K562 (cell line): Measurements from ENCODE around the gene LY6G6C. TPM values are rescaled to one million over a fixed set of nuclear protein-coding genes. Genes with fewer than 3 reads are reported as not detected.
A peak's percentile ranks its signal among the peaks of the same experiment; 100 is the strongest.

Experiments used
- ARID2 ChIP-seq: fragments of 450-650 bp; IDR thresholded peaks from 2 replicates; pipeline ENCODE4 v1.6.1; 2017; ENCODE audit warnings: antibody characterized with exemption, mild to moderate bottlenecking
- BACH1 ChIP-seq: fragments of 200-800 bp; sonication (Bioruptor generic); IDR thresholded peaks from 2 replicates; pipeline ENCODE4 v1.6.1; 2016; ENCODE audit warnings: missing genetic modification characterization, missing compliant biosample characterization
- E2F3 ChIP-seq: fragments of 250-450 bp; sonication (Bioruptor Pico); IDR thresholded peaks from 2 replicates; pipeline ENCODE4 v1.4.0; 2020; ENCODE audit warnings: mild to moderate bottlenecking
- EHMT2 ChIP-seq: fragments of 450-650 bp; IDR thresholded peaks from 2 replicates; pipeline ENCODE4 v1.6.1; 2018; ENCODE audit warnings: antibody characterized with exemption
- GATAD2B ChIP-seq: fragments of 450-650 bp; IDR thresholded peaks from 2 replicates; pipeline ENCODE4 v1.6.1; 2017; ENCODE audit warnings: mild to moderate bottlenecking, borderline replicate concordance
- IFI16 ChIP-seq: fragments of 250-450 bp; sonication (Bioruptor Pico); IDR thresholded peaks from 2 replicates; pipeline ENCODE4 v2.1.2; 2022; ENCODE audit warnings: mild to moderate bottlenecking, inconsistent platforms
- IRF2 ChIP-seq: sonication (generic); formaldehyde crosslinking; IDR thresholded peaks from 2 replicates; pipeline ENCODE4 v1.8.1; 2022; ENCODE audit warnings: mild to moderate bottlenecking, missing genetic modification reagents
- KDM1A ChIP-seq, 2 experiments: fragments of 450-650 bp; IDR thresholded peaks; 2 replicates each; pipeline ENCODE4 v1.6.1; 2016; ENCODE audit warnings: mild to moderate bottlenecking in 2 of 2
- NBN ChIP-seq: fragments of 450-650 bp; IDR thresholded peaks from 2 replicates; pipeline ENCODE4 v1.6.1; 2016; ENCODE audit warnings: low read depth, mild to moderate bottlenecking
- PPARD ChIP-seq: fragments of 250-450 bp; sonication (Bioruptor Pico); IDR thresholded peaks from 2 replicates; pipeline ENCODE4 v1.8.0; 2022; ENCODE audit warnings: inconsistent platforms, mild to moderate bottlenecking, moderate library complexity
- RBM14 ChIP-seq: fragments of 200-400 bp; formaldehyde crosslinking; IDR thresholded peaks from 2 replicates; pipeline ENCODE4 v1.6.1; 2018; ENCODE audit warnings: low read depth, mild to moderate bottlenecking, low read length, moderate library complexity, borderline replicate concordance; ENCODE audit not compliant: insufficient read depth
- STAT5B ChIP-seq: fragments of 250-450 bp; sonication (Bioruptor Pico); IDR thresholded peaks from 2 replicates; pipeline ENCODE4 v1.8.0; 2021; ENCODE audit warnings: mild to moderate bottlenecking, inconsistent platforms
- ZBTB17 ChIP-seq: fragments of 450-650 bp; formaldehyde crosslinking; IDR thresholded peaks from 2 replicates; pipeline ENCODE4 v1.4.0; 2020; ENCODE audit warnings: mild to moderate bottlenecking
- ZNF165 ChIP-seq: fragments of 250-450 bp; sonication (Bioruptor Pico); IDR thresholded peaks from 2 replicates; pipeline ENCODE4 v1.4.0; 2020; ENCODE audit warnings: borderline replicate concordance
- ZSCAN32 ChIP-seq: fragments of 450-650 bp; formaldehyde crosslinking; IDR thresholded peaks from 2 replicates; pipeline ENCODE4 v1.4.0; 2020; ENCODE audit warnings: mild to moderate bottlenecking, moderate library complexity
- ZZZ3 ChIP-seq: fragments of 450-650 bp; IDR thresholded peaks from 2 replicates; pipeline ENCODE4 v1.6.1; 2016; ENCODE audit warnings: antibody characterized with exemption, mild to moderate bottlenecking, moderate library complexity
- polyA plus RNA-seq, 8 experiments: library from polyadenylated mRNA; depleted of rRNA in 4 of 8; stranded (reverse) in 5 of 8; unstranded in 3 of 8; fragments of >200 nt; fragmentation: Nextera tagmentation in 2 of 8; fragmentation: Illumina TruSeq in 1 of 8; extraction: Ambion mirVana in 2 of 8; extraction: Trizol in 1 of 8; gene quantifications; 2 replicates each; pipeline versions ENCODE4 v1.2.1 to v1.2.3, GENCODE V29; 2011 to 2014; ENCODE audit warnings: inconsistent platforms in 1 of 8, missing spikeins in 1 of 8
- total RNA-seq, 7 experiments: library from RNA; depleted of rRNA in 6 of 7; stranded (reverse); fragments of >200 nt in 6 of 7; fragmentation: Illumina TruSeq in 2 of 7; extraction: Trizol in 2 of 7; gene quantifications; 2 replicates each; pipeline versions ENCODE4 v1.2.1 to v1.2.3, GENCODE V29; 2011 to 2021; ENCODE audit warnings: low replicate concordance in 1 of 7
- TF ChIP-seq, protein P1 (sequence below): sonication (generic); formaldehyde crosslinking; IDR thresholded peaks from 2 replicates; pipeline ENCODE4 v1.8.0; 2023; ENCODE audit warnings: missing genetic modification reagents, mild to moderate bottlenecking, borderline replicate concordance
- TF ChIP-seq, protein P2 (sequence below): fragments of 450-650 bp; IDR thresholded peaks from 2 replicates; pipeline ENCODE4 v1.6.1; 2018; ENCODE audit warnings: mild to moderate bottlenecking, low read depth; ENCODE audit not compliant: partially characterized antibody
- TF ChIP-seq, protein P3 (sequence below): fragments of 250-450 bp; sonication (Bioruptor Pico); IDR thresholded peaks from 2 replicates; pipeline ENCODE4 v1.5.0; 2021
- TF ChIP-seq, protein P4 (sequence below): fragments of 250-450 bp; sonication (Bioruptor Pico); IDR thresholded peaks from 2 replicates; pipeline ENCODE4 v1.9.0; 2021; ENCODE audit warnings: mild to moderate bottlenecking

LY6G6C gene
- total and polyA plus RNA-seq, 9 of the 15 experiments (the other 6 are each of a cell fraction or from before 2014, with no cell fraction given) = 0.06 to 0.20 TPM; not detected in 7

DNA sequence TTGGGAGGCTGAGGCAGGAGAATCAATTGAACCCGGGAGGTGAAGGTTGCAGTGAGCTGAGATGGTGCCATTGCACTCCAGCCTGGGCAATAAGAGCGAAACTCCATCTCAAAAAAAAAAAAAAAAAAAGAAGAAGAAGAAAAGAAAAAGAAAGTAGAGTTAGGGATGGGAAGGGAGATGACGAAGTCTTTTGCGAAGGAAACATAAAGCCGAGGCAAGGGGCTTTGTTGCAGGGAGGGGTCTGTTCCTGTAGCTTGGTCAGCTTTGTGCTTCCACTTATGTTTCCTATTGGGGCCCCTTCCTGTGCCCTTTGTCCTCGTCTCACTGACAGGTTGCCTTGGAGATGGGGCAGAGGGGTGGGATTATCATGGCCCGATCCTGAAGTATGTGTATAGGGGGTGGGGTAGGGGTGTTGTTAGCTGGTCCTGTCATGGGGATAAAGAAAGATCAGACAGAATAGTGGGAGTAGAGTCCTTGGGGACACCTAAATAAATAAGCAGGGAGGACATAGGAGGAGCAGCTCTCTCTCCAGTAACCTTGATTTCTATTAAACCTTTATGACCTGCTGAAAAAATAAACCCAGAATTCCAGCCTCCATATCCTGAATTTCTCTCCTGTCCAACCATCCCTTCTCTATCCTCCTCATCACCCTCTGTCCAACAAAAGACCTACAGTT lies 15.9 kb upstream of the LY6G6C start (continued):
- TF ChIP-seq, protein P1, sequence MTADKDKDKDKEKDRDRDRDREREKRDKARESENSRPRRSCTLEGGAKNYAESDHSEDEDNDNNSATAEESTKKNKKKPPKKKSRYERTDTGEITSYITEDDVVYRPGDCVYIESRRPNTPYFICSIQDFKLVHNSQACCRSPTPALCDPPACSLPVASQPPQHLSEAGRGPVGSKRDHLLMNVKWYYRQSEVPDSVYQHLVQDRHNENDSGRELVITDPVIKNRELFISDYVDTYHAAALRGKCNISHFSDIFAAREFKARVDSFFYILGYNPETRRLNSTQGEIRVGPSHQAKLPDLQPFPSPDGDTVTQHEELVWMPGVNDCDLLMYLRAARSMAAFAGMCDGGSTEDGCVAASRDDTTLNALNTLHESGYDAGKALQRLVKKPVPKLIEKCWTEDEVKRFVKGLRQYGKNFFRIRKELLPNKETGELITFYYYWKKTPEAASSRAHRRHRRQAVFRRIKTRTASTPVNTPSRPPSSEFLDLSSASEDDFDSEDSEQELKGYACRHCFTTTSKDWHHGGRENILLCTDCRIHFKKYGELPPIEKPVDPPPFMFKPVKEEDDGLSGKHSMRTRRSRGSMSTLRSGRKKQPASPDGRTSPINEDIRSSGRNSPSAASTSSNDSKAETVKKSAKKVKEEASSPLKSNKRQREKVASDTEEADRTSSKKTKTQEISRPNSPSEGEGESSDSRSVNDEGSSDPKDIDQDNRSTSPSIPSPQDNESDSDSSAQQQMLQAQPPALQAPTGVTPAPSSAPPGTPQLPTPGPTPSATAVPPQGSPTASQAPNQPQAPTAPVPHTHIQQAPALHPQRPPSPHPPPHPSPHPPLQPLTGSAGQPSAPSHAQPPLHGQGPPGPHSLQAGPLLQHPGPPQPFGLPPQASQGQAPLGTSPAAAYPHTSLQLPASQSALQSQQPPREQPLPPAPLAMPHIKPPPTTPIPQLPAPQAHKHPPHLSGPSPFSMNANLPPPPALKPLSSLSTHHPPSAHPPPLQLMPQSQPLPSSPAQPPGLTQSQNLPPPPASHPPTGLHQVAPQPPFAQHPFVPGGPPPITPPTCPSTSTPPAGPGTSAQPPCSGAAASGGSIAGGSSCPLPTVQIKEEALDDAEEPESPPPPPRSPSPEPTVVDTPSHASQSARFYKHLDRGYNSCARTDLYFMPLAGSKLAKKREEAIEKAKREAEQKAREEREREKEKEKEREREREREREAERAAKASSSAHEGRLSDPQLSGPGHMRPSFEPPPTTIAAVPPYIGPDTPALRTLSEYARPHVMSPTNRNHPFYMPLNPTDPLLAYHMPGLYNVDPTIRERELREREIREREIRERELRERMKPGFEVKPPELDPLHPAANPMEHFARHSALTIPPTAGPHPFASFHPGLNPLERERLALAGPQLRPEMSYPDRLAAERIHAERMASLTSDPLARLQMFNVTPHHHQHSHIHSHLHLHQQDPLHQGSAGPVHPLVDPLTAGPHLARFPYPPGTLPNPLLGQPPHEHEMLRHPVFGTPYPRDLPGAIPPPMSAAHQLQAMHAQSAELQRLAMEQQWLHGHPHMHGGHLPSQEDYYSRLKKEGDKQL = no peak
- TF ChIP-seq IRF2 (CRISPR knock-in tag) (no peak), NBN (no peak), ZSCAN32 (CRISPR knock-in tag) (peak; percentile 10; the same call in 1 of the 2 replicates), PPARD (CRISPR knock-in tag) (no peak), E2F3 (CRISPR knock-in tag) (peak; percentile 54; the same call in 1 of the 2 replicates), BACH1 (tag) (no peak), ZBTB17 (CRISPR knock-in tag) (0 out of 2 replicates have a peak, but pooled peaks have one; percentile 24), GATAD2B (no peak), RBM14 (no peak), ZZZ3 (no peak), KDM1A (IDR thresholded peaks at IDR 0.05) (no peak), EHMT2 (peak; percentile 47; the same call in 1 of the 2 replicates), STAT5B (no peak), IFI16 (CRISPR knock-in tag) (no peak), ZNF165 (CRISPR knock-in tag) (no peak), ARID2 (peak; percentile 77)
- TF ChIP-seq, protein P2, sequence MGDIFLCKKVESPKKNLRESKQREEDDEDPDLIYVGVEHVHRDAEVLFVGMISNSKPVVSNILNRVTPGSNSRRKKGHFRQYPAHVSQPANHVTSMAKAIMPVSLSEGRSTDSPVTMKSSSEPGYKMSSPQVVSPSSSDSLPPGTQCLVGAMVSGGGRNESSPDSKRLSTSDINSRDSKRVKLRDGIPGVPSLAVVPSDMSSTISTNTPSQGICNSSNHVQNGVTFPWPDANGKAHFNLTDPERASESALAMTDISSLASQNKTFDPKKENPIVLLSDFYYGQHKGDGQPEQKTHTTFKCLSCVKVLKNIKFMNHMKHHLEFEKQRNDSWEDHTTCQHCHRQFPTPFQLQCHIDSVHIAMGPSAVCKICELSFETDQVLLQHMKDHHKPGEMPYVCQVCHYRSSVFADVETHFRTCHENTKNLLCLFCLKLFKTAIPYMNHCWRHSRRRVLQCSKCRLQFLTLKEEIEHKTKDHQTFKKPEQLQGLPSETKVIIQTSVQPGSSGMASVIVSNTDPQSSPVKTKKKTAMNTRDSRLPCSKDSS = peak; percentile 35
- TF ChIP-seq, protein P3, sequence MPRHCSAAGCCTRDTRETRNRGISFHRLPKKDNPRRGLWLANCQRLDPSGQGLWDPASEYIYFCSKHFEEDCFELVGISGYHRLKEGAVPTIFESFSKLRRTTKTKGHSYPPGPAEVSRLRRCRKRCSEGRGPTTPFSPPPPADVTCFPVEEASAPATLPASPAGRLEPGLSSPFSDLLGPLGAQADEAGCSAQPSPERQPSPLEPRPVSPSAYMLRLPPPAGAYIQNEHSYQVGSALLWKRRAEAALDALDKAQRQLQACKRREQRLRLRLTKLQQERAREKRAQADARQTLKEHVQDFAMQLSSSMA (CRISPR knock-in tag) = no peak
- TF ChIP-seq, protein P4, sequence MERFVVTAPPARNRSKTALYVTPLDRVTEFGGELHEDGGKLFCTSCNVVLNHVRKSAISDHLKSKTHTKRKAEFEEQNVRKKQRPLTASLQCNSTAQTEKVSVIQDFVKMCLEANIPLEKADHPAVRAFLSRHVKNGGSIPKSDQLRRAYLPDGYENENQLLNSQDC (CRISPR knock-in tag) = peak; percentile 74
